ENCODE data around the gene KANK4. TPM values are rescaled to one million over a fixed set of nuclear protein-coding genes. Genes with fewer than 3 reads are reported as not detected.

Gene KANK4
- total RNA-seq, 6 donors from 2014 or later = 0.63 to 9.8 (median 3.7) TPM

GRCh38 chr1:62283986-62284385 is 35.2 kb downstream of the KANK4 start:
- 42 to 54% methylated on average over 5 of the region's 5 CpGs for WGBS, 2 donors

GRCh38 chr1:62282909-62283755 is 36.1 kb downstream of the KANK4 start:
- H3K27me3 ChIP-seq = no peaks in the 10 kb centered on the region
- H3K4me3 ChIP-seq = no peak overlapping the region
- 69 to 74% methylated on average over 8 of the region's 8 CpGs for WGBS, 2 donors
- no peak overlapping the region for H3K27ac ChIP-seq
- DNase-seq = no peak
- ATAC-seq (ENCODE audit: low FRiP score in 2 of 2) = no peak
- H3K4me1 ChIP-seq = peaks cover 6 to 18% (median 13%) of the 10 kb centered on the region in 4 donors
- no peak for TF ChIP-seq POLR2A (IDR thresholded peaks at IDR 0.05)
- TF ChIP-seq POLR2AphosphoS5 (IDR thresholded peaks at IDR 0.05) = no peak
- no peak for TF ChIP-seq CTCF (IDR thresholded peaks at IDR 0.05)
- no peak for TF ChIP-seq EP300 (IDR thresholded peaks at IDR 0.05)
- H3K9me3 ChIP-seq = no peaks in the 10 kb centered on the region
- H3K36me3 ChIP-seq = no peaks in the 10 kb centered on the region

More at GRCh38 chr1:62283986-62284385, 35.2 kb downstream of the KANK4 start:
- Histone ChIP-seq H3K27me3 (no peaks in the 10 kb centered on the region), H3K36me3 (no peaks in the 10 kb centered on the region), H3K4me3 (no peak overlapping the region), H3K9me3 (no peaks in the 10 kb centered on the region), H3K27ac (no peak overlapping the region), H3K4me1 (peaks cover 6 to 18% (median 13%) of the 10 kb centered on the region in 4 donors)
- no peak for TF ChIP-seq EP300 (IDR thresholded peaks at IDR 0.05)
- no peak for TF ChIP-seq POLR2AphosphoS5 (IDR thresholded peaks at IDR 0.05)
- no peak for TF ChIP-seq POLR2A (IDR thresholded peaks at IDR 0.05)
- no peak for TF ChIP-seq CTCF (IDR thresholded peaks at IDR 0.05)
- DNase-seq (no peak), ATAC-seq (ENCODE audit: low FRiP score in 2 of 2) (no peak)

- no peaks in the 10 kb centered on the region for H3K9me3 ChIP-seq
- no peaks in the 10 kb centered on the region for H3K36me3 ChIP-seq
- WGBS, 2 donors = 84 to 89% methylated on average over 4 of the region's 4 CpGs
- H3K4me3 ChIP-seq = no peak overlapping the region
- TF ChIP-seq POLR2A (IDR thresholded peaks at IDR 0.05) (no peak), EP300 (IDR thresholded peaks at IDR 0.05) (no peak), CTCF (IDR thresholded peaks at IDR 0.05) (no peak), POLR2AphosphoS5 (IDR thresholded peaks at IDR 0.05) (no peak)
- H3K27me3 ChIP-seq = no peaks in the 10 kb centered on the region
- peaks cover 6 to 17% (median 12%) of the 10 kb centered on the region in 4 donors for H3K4me1 ChIP-seq
- no peak for DNase-seq
- no peak for ATAC-seq (ENCODE audit: low FRiP score in 2 of 2)
- H3K27ac ChIP-seq = no peak overlapping the region
Measured at GRCh38 chr1:62281922-62282555, 37.2 kb downstream of the KANK4 start.

- peaks cover 0 to 7% (median 4%) of the 10 kb centered on the region in 4 donors for H3K4me1 ChIP-seq
- no peak overlapping the region for H3K4me3 ChIP-seq
- DNase-seq (no peak), ATAC-seq (ENCODE audit: low FRiP score in 2 of 2) (no peak)
- TF ChIP-seq POLR2AphosphoS5 (IDR thresholded peaks at IDR 0.05) = no peak
- no peak for TF ChIP-seq EP300 (IDR thresholded peaks at IDR 0.05)
- TF ChIP-seq POLR2A (IDR thresholded peaks at IDR 0.05) = no peak
- TF ChIP-seq CTCF (IDR thresholded peaks at IDR 0.05) = no peak
- no peaks in the 10 kb centered on the region for H3K27me3 ChIP-seq
- H3K27ac ChIP-seq = no peak overlapping the region
- no peaks in the 10 kb centered on the region for H3K9me3 ChIP-seq
- H3K36me3 ChIP-seq = no peaks in the 10 kb centered on the region
- 71 to 74% methylated on average over 2 of the region's 2 CpGs for WGBS, 2 donors
Measured at GRCh38 chr1:62280960-62281465, 38.2 kb downstream of the KANK4 start.
